GM21529 (cell line): ENCODE measurements around the gene ALG9.

ENCODE experiments used
- ATAC-seq: cut with Tn5 transposase; IDR thresholded peaks from one replicate; pipeline ENCODE4 v1.9.1; 2021; ENCODE audit not compliant: unreplicated experiment

ALG9 gene

DNA sequence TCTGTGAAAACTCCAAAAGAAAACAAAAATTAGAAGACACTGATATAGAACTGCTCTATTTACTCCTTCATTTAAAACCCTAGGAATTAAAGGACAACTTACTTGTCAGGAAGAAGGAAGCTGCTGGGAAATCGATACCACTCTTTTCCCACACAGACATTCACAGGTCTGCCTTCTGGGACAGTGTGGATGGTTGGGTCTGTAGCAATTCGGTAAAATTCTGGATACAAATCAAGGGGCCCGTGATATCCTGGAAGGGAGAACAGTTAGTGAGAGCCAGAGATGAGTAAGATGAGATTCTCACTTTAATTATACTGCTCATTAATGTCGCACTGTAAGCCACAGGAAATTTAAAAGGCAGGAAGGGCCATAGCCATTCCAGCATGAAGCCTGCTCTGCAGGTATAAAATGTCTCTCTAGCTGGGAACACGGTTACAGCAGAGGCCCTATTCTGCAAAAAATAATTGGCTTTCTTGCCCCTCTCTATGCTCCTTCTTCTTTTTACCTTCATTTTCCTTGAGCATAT lies 34.0 kb downstream of the ALG9 start:
- no peak for ATAC-seq

DNA sequence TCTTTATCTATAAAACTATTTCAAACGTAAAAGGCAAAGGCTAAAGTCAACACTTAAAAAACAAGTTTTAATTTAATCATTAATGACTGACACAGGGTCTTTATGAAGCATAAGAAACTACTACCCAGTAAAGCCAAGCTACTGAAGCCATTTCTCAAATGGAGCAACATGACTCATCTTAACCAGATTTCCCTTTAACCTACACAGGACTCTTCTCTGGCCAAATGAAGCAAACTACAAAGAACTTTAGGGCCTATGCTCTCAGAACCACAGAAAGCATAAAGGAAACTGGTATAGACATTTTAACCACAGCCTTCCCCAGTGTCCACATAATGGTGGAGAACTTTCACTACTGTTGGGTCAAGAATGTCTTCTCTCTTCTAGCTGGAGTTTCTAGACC lies 34.7 kb downstream of the ALG9 start:
- peak; percentile 73 for ATAC-seq

DNA sequence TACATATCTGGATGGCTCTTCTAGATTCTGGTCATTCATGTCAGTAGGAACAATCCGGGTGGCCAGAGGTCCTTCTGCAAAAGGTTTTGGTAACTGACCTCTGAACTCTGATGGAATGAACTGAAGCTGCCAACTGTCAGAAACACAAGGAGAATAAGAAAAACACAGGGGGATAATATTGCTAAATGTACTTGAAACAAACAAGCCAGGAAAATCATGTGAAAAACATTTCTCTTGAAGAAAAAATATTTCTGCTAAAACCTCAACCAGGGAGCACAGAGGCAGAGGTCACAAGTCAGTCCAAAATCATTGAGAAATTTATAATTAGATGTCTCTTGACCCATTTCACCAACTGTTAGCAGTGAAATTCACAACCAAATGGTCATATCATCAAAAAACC lies 35.2 kb downstream of the ALG9 start:
- no peak for ATAC-seq

GRCh38 chr11:111835665-111836064 lies 35.7 kb downstream of the ALG9 start:
- ATAC-seq = no peak

- no peak for ATAC-seq
Measured at GRCh38 chr11:111834432-111835163, 36.8 kb downstream of the ALG9 start.

DNA sequence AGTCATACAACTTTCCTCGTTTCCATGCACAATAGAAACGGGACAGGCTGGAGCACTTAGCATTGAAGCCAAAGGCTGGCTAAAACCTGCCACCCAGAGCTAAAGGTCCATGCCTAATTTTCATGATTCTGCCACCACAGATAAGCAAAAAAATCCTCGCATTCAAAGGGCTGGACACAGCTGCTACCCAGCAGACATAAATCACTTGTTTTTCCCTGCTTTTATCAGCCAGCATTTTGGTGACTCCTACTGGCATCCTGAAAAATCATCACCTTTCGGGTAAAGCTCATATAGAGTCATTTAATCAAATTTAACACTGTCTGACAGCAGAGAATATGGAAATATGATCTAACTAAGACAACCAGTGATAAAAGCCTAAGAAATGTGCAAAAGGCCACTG lies 37.9 kb downstream of the ALG9 start:
- ATAC-seq = no peak

GRCh38 chr11:111829185-111829968 lies 42.0 kb downstream of the ALG9 start:
- peak; percentile 53 for ATAC-seq

DNA sequence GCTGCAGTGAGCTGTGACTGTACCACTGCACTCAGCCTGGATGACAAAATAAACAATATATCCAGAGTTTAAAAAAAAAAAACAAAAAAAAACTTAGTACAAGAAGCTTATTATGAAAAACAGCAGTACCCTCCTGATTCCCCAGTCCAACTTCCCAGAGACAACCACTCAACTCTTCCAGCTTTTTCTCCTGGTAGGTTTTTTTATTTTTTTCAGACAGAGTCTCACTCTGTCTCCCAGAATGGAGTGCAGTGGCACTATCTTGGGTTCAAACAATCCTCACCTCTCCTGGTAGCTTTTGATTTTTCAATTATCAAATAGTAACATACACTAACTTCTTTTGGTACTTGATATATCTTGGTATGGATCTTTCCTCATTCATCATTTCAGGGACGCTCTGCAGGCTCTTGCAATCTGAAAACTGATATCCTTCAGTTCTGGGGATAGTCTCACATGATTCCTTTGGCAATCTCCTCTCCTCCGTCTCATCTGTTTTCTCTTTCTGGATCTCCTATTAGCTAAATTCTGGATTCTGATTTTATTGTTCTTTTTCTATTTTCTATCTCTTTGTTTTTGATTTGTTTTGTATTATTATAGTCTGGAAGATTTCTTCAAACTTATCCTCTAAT lies 44.9 kb downstream of the ALG9 start:
- ATAC-seq = no peak

DNA sequence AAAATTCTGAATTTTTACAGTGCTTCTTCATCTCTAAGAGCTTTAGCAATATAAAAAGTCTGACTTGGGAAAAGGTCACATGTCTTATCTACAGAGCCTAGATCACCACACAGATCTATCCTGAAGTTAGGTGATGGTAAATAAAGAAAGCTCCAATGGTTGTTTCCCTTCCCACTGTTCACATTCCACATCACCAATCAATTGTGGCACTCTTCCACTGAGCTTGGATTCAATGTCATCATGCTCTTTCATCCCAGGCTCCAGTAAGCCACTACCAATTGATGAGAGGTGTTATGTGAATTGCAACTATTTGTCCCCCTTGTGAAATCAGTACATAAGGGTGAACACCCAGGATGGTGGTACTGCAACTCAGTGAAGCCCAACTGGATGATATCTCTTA lies 47.8 kb downstream of the ALG9 start:
- ATAC-seq = no peak

DNA sequence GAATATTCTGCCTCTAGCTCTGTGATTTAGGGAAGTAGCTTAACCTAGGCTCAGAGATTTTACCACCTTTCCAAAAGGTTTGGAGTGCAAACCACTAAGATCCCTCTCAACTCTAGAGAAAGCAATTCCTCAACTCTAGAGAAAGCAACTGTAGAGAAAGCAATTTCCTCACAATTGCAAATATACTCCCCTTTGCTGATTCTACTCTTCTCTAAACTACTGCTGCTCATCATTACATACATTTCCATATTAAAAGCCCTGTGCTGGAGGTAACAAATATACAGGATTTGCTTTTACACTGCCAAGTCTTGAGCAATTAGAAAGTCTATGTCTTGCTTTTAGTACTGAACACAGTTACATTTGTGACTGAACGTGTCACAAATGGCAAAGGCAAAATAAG lies 48.2 kb downstream of the ALG9 start:
- no peak for ATAC-seq

DNA sequence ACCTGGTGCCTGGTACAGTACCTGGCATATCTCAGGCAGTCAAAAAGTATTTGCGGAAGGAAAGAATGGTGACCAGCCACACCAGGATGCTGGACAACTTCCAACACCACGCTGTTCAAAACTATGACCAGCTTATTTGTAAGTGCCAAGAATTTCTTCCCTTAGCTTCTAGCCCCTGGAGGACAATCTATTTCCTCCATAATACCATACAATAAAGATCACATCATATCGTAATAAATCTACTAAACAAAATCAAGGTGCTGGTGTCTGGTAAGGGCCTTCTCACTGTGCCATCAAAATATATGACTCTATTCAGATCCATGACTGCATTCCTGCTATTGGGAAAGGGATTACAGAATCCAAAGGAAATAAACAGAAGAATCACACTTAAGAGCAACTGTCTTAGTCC lies 51.5 kb downstream of the ALG9 start:
- no peak for ATAC-seq

- no peak for ATAC-seq
Measured at GRCh38 chr11:111819161-111819828, 52.1 kb downstream of the ALG9 start.

DNA sequence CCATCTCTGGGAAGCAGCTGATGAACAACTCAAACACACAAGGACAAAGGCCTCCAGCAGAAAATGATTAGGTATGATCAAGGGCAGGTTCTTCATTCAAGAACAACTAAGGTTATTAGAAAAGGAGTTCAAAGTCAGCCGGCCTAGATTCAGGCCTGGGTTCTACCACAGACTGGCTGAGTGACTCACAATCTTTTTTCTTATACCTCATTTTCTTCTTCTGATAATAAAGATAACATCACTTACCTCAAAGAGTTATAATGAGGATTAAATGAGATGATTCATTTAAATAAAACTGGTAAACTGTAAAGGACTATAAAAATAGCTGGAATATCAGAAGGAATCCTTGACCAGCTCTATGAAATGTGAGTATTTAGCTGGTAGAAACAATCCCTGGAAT lies 55.9 kb downstream of the ALG9 start:
- no peak for ATAC-seq

- no peak for ATAC-seq
Measured at GRCh38 chr11:111814557-111815320, 56.6 kb downstream of the ALG9 start.

GRCh38 chr11:111814106-111814505 lies 57.3 kb downstream of the ALG9 start:
- no peak for ATAC-seq

- no peak for ATAC-seq
Measured at GRCh38 chr11:111812211-111812610, 59.2 kb downstream of the ALG9 start.

- no peak for ATAC-seq
Measured at GRCh38 chr11:111811445-111811844, 59.9 kb downstream of the ALG9 start.

DNA sequence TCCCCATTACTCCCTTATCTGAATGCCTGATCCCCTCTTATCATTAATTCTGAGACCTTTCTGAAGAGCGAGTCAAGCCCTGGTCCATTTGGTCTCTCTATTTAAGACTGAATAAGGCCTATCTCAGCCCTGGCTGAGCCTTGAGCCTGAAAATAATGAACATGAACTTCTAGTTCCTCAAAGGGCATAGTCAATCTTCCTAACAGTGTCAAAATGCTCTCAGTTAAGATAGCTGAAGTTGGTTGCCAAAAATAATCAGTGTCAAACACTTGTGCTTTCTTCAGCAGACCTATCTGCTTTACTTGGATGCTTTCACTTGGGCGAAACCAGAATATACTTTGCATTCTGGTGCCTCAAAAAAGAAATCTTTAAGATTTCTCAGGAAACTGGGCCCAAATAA lies 62.5 kb downstream of the ALG9 start:
- no peak for ATAC-seq

DNA sequence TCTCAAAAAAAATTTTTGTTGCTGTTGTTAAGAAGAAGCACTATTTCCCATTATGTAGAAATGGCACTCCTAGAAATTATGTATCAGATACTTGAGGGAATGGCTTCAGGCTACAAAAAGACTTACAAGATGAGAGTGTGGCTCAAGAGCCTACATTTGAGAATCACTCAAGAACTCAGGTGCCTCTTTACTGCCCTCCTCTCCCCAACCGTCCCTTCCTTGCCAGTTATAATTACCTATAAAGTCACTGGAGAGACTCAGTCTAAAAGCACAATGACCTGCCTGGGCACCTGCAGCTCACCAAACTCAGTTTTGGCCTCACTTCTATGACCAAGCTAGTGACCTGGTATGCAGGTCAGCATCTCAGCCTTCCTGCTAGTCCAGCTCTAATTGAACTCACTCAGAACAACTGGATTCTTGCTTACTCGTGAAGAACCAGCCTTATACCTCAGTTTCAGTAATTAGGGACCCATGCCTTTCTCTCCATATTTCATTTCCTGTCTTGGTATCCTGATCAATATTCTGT lies 63.3 kb downstream of the ALG9 start:
- no peak for ATAC-seq

DNA sequence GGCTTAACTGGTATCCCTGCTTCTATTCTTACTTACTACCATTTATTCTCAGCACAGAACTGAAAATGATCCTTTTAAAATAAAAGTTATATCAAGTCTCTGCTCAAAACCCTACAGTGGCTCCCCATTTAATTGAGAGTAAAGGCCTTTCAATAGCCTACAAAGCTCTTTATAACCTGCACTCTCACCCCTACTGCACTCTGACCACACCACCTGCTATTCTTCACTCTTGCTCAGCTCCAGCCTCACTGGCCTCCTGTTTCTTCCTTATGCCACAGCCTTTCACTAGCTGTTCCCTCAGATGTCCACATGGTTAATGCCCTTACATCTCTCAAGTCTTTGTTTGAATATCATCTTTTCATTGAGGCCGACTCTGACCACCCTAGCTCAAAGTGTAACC lies 64.3 kb downstream of the ALG9 start:
- ATAC-seq = no peak
